Esophagus squamous epithelium (tissue), 4 donors: ENCODE data around the gene TET3.

Source experiments
- POLR2A ChIP-seq, 4 donors: fragments of 450-650 bp; IDR thresholded peaks; one replicate each; pipeline ENCODE4 v1.6.1; 2017; ENCODE audit warnings: antibody characterized with exemption in 4 of 4, mild to moderate bottlenecking in 4 of 4, moderate library complexity in 3 of 4
- TF ChIP-seq, protein P1 (sequence below), 6 experiments: fragments of 450-650 bp in 4 of 6; fragments of 200-600 bp in 2 of 6; sonication (generic) in 2 of 6; IDR thresholded peaks; one replicate each; pipeline ENCODE4 v1.5.1; 2016 to 2019; ENCODE audit warnings: antibody characterized with exemption in 6 of 6, mild to moderate bottlenecking in 4 of 6, moderate library complexity in 4 of 6

DNA sequence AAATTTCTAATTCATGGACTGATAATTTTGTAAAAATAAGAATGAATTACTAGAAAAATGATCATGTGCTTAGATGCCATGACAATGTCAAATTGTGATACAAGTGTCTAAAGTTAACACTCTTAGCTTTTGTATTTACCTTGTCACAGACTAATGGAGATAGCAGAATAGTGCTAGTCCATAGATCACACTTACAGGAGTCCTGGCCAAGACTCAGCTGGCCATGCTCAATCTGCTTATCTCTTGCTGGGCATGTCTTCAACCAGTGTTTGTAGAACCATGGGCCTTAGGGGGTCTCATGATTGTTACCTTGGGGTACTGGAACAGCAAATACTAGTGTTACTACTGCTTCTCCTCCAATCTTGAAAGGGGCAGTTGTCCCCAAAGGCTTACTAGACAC is 44.0 kb downstream of the TET3 start:
- no peak for TF ChIP-seq POLR2A (IDR thresholded peaks at IDR 0.05)
- TF ChIP-seq, protein P1, sequence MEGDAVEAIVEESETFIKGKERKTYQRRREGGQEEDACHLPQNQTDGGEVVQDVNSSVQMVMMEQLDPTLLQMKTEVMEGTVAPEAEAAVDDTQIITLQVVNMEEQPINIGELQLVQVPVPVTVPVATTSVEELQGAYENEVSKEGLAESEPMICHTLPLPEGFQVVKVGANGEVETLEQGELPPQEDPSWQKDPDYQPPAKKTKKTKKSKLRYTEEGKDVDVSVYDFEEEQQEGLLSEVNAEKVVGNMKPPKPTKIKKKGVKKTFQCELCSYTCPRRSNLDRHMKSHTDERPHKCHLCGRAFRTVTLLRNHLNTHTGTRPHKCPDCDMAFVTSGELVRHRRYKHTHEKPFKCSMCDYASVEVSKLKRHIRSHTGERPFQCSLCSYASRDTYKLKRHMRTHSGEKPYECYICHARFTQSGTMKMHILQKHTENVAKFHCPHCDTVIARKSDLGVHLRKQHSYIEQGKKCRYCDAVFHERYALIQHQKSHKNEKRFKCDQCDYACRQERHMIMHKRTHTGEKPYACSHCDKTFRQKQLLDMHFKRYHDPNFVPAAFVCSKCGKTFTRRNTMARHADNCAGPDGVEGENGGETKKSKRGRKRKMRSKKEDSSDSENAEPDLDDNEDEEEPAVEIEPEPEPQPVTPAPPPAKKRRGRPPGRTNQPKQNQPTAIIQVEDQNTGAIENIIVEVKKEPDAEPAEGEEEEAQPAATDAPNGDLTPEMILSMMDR (IDR thresholded peaks at IDR 0.05) = no peak
